K562 (cell line): ENCODE results near the gene OR2W1. TPM values are rescaled to one million over a fixed set of nuclear protein-coding genes. Genes with fewer than 3 reads are reported as not detected.

Experiments used
- CBFA2T3 ChIP-seq: fragments of 450-650 bp; IDR thresholded peaks from 2 replicates; pipeline ENCODE4 v1.6.1; 2017
- CREM ChIP-seq: IDR thresholded peaks from 2 replicates; pipeline ENCODE4 v1.6.1; 2014; ENCODE audit warnings: antibody characterized with exemption, low read depth
- HSF4 ChIP-seq: fragments of 250-450 bp; sonication (Bioruptor Pico); IDR thresholded peaks from 2 replicates; pipeline ENCODE4 v2.1.2; 2022; ENCODE audit warnings: mild to moderate bottlenecking, moderate library complexity, borderline replicate concordance
- ILK ChIP-seq: fragments of 450-650 bp; IDR thresholded peaks from 2 replicates; pipeline ENCODE4 v1.6.1; 2016; ENCODE audit warnings: missing genetic modification characterization, low read depth, mild to moderate bottlenecking, missing compliant biosample characterization, moderate library complexity, borderline replicate concordance
- KLF10 ChIP-seq: fragments of 250-450 bp; sonication (Bioruptor Pico); IDR thresholded peaks from 2 replicates; pipeline ENCODE4 v1.6.1; 2021; ENCODE audit warnings: matching md5 sums
- MTA2 ChIP-seq: fragments of 450-650 bp; IDR thresholded peaks from 2 replicates; pipeline ENCODE4 v1.6.1; 2016; ENCODE audit warnings: low read depth
- MXI1 ChIP-seq: IDR thresholded peaks from 2 replicates; pipeline ENCODE4 v1.6.1; 2011; ENCODE audit warnings: low read depth, mild to moderate bottlenecking, improper control_type of control experiment, low read length
- NCOA1 ChIP-seq: fragments of 450-650 bp; IDR thresholded peaks from 2 replicates; pipeline ENCODE4 v1.6.1; 2016; ENCODE audit warnings: low read depth
- NFRKB ChIP-seq: fragments of 450-650 bp; IDR thresholded peaks from 2 replicates; pipeline ENCODE4 v1.6.1; 2016; ENCODE audit warnings: low read depth
- PCBP1 ChIP-seq: fragments of 200-400 bp; formaldehyde crosslinking; IDR thresholded peaks from 2 replicates; pipeline ENCODE4 v1.6.1; 2018; ENCODE audit warnings: mild to moderate bottlenecking, low read depth, low read length; ENCODE audit not compliant: poor library complexity, severe bottlenecking
- PHF8 ChIP-seq: fragments of 200-600 bp; sonication (generic); IDR thresholded peaks from 2 replicates; pipeline ENCODE4 v1.6.1; 2012; ENCODE audit warnings: mixed run types, mild to moderate bottlenecking, inconsistent platforms, low read length, moderate library complexity, borderline replicate concordance
- PRMT5 ChIP-seq: sonication (generic); formaldehyde crosslinking; IDR thresholded peaks from 2 replicates; pipeline ENCODE4 v1.5.0; 2020; ENCODE audit warnings: missing genetic modification reagents
- PTBP1 ChIP-seq: fragments of 200-400 bp; formaldehyde crosslinking; IDR thresholded peaks from 2 replicates; pipeline ENCODE4 v1.6.1; 2017; ENCODE audit warnings: low read depth, low read length
- RBM25 ChIP-seq: fragments of 200-400 bp; formaldehyde crosslinking; IDR thresholded peaks from 2 replicates; pipeline ENCODE4 v1.6.1; 2018; ENCODE audit warnings: low read length, low read depth, moderate library complexity; ENCODE audit not compliant: severe bottlenecking
- SMARCA4 ChIP-seq: fragments of 450-650 bp; IDR thresholded peaks from 2 replicates; pipeline ENCODE4 v1.6.1; 2016
- SMARCE1 ChIP-seq: fragments of 450-650 bp; IDR thresholded peaks from 2 replicates; pipeline ENCODE4 v1.7.1; 2016; ENCODE audit warnings: mild to moderate bottlenecking
- SRSF1 ChIP-seq: fragments of 200-400 bp; formaldehyde crosslinking; IDR thresholded peaks from 2 replicates; pipeline ENCODE4 v1.6.1; 2017; ENCODE audit warnings: mild to moderate bottlenecking, low read depth, low read length, moderate library complexity
- TAF9B ChIP-seq: fragments of 450-650 bp; IDR thresholded peaks from 2 replicates; pipeline ENCODE4 v1.6.1; 2018; ENCODE audit warnings: mild to moderate bottlenecking; ENCODE audit not compliant: partially characterized antibody
- TAL1 ChIP-seq: fragments of 450-650 bp; IDR thresholded peaks from 2 replicates; pipeline ENCODE4 v1.6.1; 2016; ENCODE audit warnings: mild to moderate bottlenecking
- ZC3H4 ChIP-seq: sonication (generic); formaldehyde crosslinking; IDR thresholded peaks from 2 replicates; pipeline ENCODE4 v1.9.0; 2021; ENCODE audit warnings: missing genetic modification reagents, borderline replicate concordance
- ZNF12 ChIP-seq: sonication (generic); formaldehyde crosslinking; IDR thresholded peaks from 2 replicates; pipeline ENCODE4 v1.4.0; 2020; ENCODE audit warnings: mild to moderate bottlenecking, missing genetic modification reagents
- ZNF3 ChIP-seq: fragments of 250-450 bp; sonication (Bioruptor Pico); IDR thresholded peaks from 2 replicates; pipeline ENCODE4 v1.5.0; 2021; ENCODE audit warnings: mild to moderate bottlenecking, moderate library complexity
- ZNF316 ChIP-seq: fragments of 450-650 bp; IDR thresholded peaks from 2 replicates; pipeline ENCODE4 v1.6.1; 2016
- ZNF717 ChIP-seq: fragments of 250-450 bp; sonication (Bioruptor Pico); IDR thresholded peaks from 2 replicates; pipeline ENCODE4 v1.5.0; 2021
- ZZZ3 ChIP-seq: fragments of 450-650 bp; IDR thresholded peaks from 2 replicates; pipeline ENCODE4 v1.6.1; 2016; ENCODE audit warnings: antibody characterized with exemption, mild to moderate bottlenecking, moderate library complexity
- polyA plus RNA-seq, 8 experiments: library from polyadenylated mRNA; depleted of rRNA in 4 of 8; stranded (reverse) in 5 of 8; unstranded in 3 of 8; fragments of >200 nt; fragmentation: Nextera tagmentation in 2 of 8; fragmentation: Illumina TruSeq in 1 of 8; extraction: Ambion mirVana in 2 of 8; extraction: Trizol in 1 of 8; gene quantifications; 2 replicates each; pipeline versions ENCODE4 v1.2.1 to v1.2.3, GENCODE V29; 2011 to 2014; ENCODE audit warnings: inconsistent platforms in 1 of 8, missing spikeins in 1 of 8
- total RNA-seq, 7 experiments: library from RNA; depleted of rRNA in 6 of 7; stranded (reverse); fragments of >200 nt in 6 of 7; fragmentation: Illumina TruSeq in 2 of 7; extraction: Trizol in 2 of 7; gene quantifications; 2 replicates each; pipeline versions ENCODE4 v1.2.1 to v1.2.3, GENCODE V29; 2011 to 2021; ENCODE audit warnings: low replicate concordance in 1 of 7
- TF ChIP-seq, protein P1 (sequence below): fragments of 250-450 bp; sonication (Bioruptor Pico); IDR thresholded peaks from 2 replicates; pipeline ENCODE4 v1.8.0; 2021; ENCODE audit warnings: borderline replicate concordance, mild to moderate bottlenecking, moderate library complexity; ENCODE audit not compliant: poor library complexity, severe bottlenecking
- TF ChIP-seq, protein P2 (sequence below): fragments of 250-450 bp; sonication (Bioruptor Pico); IDR thresholded peaks from 2 replicates; pipeline ENCODE4 v1.5.0; 2020; ENCODE audit warnings: mild to moderate bottlenecking
- TF ChIP-seq, protein P3 (sequence below): sonication (generic); formaldehyde crosslinking; IDR thresholded peaks from 2 replicates; pipeline ENCODE4 v1.4.0; 2020; ENCODE audit warnings: mild to moderate bottlenecking, missing genetic modification reagents
- TF ChIP-seq, protein P4 (sequence below): fragments of 250-450 bp; sonication (Bioruptor Pico); IDR thresholded peaks from 2 replicates; pipeline ENCODE4 v1.5.0; 2021

Gene OR2W1
- total and polyA plus RNA-seq, 9 of the 15 experiments (the other 6 are each of a cell fraction or from before 2014, with no cell fraction given): not detected

DNA sequence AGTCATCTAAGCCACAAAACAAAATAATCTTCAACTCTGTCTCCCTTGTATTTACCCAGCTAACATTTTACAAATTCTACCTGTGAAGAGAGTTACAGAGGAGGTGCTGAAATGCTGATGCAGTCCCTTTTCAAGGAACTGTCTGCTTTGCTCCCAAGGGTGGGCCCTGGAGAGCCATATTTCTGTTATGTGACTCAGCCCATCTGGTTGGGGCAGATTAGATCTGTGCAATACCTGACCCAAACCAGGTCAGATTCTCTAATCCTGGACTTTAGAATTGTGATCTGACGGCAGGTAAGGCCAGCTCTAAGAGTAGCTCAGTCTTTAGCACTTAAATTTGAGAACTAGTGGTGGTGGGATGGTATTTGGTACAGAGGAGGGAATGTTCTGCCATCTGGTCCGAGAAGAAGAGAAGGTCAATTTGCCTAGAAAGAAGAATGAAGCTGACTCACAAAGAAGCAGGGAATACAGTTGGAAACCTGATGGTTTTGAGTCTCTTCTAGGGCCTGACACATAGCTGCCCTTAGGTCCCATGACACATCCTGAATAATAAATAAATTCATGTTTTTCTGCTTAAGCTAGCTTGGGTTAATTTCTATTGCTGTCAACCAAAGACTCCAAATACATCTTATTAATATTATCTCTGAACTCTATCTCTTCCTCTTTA, 48.0 kb downstream of the OR2W1 start (continued):
- TF ChIP-seq ILK (tag): no peak
- TF ChIP-seq SRSF1: no peak
- TF ChIP-seq ZNF717 (CRISPR knock-in tag): no peak
- no peak for TF ChIP-seq MXI1
- no peak for TF ChIP-seq ZNF12 (CRISPR knock-in tag)
- TF ChIP-seq SMARCA4: peak; percentile 94
- TF ChIP-seq NFRKB: no peak
- TF ChIP-seq, protein P1, sequence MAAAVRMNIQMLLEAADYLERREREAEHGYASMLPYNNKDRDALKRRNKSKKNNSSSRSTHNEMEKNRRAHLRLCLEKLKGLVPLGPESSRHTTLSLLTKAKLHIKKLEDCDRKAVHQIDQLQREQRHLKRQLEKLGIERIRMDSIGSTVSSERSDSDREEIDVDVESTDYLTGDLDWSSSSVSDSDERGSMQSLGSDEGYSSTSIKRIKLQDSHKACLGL (CRISPR knock-in tag): no peak
- peak; percentile 16 for TF ChIP-seq RBM25
- no peak for TF ChIP-seq HSF4
- TF ChIP-seq, protein P2, sequence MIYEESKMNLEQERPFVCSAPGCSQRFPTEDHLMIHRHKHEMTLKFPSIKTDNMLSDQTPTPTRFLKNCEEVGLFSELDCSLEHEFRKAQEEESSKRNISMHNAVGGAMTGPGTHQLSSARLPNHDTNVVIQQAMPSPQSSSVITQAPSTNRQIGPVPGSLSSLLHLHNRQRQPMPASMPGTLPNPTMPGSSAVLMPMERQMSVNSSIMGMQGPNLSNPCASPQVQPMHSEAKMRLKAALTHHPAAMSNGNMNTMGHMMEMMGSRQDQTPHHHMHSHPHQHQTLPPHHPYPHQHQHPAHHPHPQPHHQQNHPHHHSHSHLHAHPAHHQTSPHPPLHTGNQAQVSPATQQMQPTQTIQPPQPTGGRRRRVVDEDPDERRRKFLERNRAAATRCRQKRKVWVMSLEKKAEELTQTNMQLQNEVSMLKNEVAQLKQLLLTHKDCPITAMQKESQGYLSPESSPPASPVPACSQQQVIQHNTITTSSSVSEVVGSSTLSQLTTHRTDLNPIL (CRISPR knock-in tag): no peak
- peak; percentile 89 for TF ChIP-seq SMARCE1
- no peak for TF ChIP-seq ZNF3 (CRISPR knock-in tag)
- TF ChIP-seq PHF8: no peak
- no peak for TF ChIP-seq PRMT5 (CRISPR knock-in tag)
- TF ChIP-seq, protein P3, sequence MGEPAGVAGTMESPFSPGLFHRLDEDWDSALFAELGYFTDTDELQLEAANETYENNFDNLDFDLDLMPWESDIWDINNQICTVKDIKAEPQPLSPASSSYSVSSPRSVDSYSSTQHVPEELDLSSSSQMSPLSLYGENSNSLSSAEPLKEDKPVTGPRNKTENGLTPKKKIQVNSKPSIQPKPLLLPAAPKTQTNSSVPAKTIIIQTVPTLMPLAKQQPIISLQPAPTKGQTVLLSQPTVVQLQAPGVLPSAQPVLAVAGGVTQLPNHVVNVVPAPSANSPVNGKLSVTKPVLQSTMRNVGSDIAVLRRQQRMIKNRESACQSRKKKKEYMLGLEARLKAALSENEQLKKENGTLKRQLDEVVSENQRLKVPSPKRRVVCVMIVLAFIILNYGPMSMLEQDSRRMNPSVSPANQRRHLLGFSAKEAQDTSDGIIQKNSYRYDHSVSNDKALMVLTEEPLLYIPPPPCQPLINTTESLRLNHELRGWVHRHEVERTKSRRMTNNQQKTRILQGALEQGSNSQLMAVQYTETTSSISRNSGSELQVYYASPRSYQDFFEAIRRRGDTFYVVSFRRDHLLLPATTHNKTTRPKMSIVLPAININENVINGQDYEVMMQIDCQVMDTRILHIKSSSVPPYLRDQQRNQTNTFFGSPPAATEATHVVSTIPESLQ (CRISPR knock-in tag): peak; percentile 44; the same call in 1 of the 2 replicates
- peak; percentile 86 for TF ChIP-seq CBFA2T3
- peak; percentile 75 for TF ChIP-seq TAL1
- TF ChIP-seq NCOA1: peak; percentile 52; the same call in 1 of the 2 replicates
- TF ChIP-seq CREM: no peak
- no peak for TF ChIP-seq ZZZ3
- no peak for TF ChIP-seq PCBP1
- TF ChIP-seq PTBP1: no peak
- no peak for TF ChIP-seq KLF10
- TF ChIP-seq ZC3H4 (CRISPR knock-in tag): no peak
- peak; percentile 45; the same call in 1 of the 2 replicates for TF ChIP-seq MTA2
- no peak for TF ChIP-seq TAF9B
- peak; percentile 96 for TF ChIP-seq ZNF316
- TF ChIP-seq, protein P4, sequence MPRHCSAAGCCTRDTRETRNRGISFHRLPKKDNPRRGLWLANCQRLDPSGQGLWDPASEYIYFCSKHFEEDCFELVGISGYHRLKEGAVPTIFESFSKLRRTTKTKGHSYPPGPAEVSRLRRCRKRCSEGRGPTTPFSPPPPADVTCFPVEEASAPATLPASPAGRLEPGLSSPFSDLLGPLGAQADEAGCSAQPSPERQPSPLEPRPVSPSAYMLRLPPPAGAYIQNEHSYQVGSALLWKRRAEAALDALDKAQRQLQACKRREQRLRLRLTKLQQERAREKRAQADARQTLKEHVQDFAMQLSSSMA (CRISPR knock-in tag): no peak
